Glutamatergic neuron (in vitro differentiated cells): ENCODE results near the gene WNT3A. TPM values are rescaled to one million over a fixed set of nuclear protein-coding genes. Genes with fewer than 3 reads are reported as not detected.
A peak's percentile ranks its signal among the peaks of the same experiment; 100 is the strongest.

Experiments used
- DNase-seq: peaks from one replicate; pipeline ENCODE4 v3.0.0; 2022
- H3K27ac Mint-ChIP-seq: one replicate; pipeline ENCODE4 v1.8.0; 2020; ENCODE audit warnings: mild to moderate bottlenecking, mixed read lengths, inconsistent platforms; ENCODE audit not compliant: unreplicated experiment
- H3K27me3 Mint-ChIP-seq: one replicate; pipeline ENCODE4 v1.8.0; 2020; ENCODE audit warnings: mild to moderate bottlenecking, moderate library complexity, mixed read lengths, inconsistent platforms; ENCODE audit not compliant: unreplicated experiment
- H3K36me3 Mint-ChIP-seq: one replicate; pipeline ENCODE4 v1.8.0; 2020; ENCODE audit warnings: mild to moderate bottlenecking, mixed read lengths, inconsistent platforms; ENCODE audit not compliant: unreplicated experiment
- H3K4me1 Mint-ChIP-seq: one replicate; pipeline ENCODE4 v1.8.0; 2020; ENCODE audit warnings: mild to moderate bottlenecking, low read depth, mixed read lengths, inconsistent platforms; ENCODE audit not compliant: unreplicated experiment
- H3K4me3 Mint-ChIP-seq: one replicate; pipeline ENCODE4 v1.8.0; 2020; ENCODE audit warnings: mild to moderate bottlenecking, mixed read lengths, inconsistent platforms; ENCODE audit not compliant: unreplicated experiment
- H3K9me3 Mint-ChIP-seq: one replicate; pipeline ENCODE4 v1.8.0; 2020; ENCODE audit warnings: mild to moderate bottlenecking, moderate library complexity, mixed read lengths, inconsistent platforms; ENCODE audit not compliant: unreplicated experiment
- CTCF ChIP-seq: fragments of 200-600 bp; sonication (generic); IDR thresholded peaks from one replicate; pipeline ENCODE4 v1.5.0; 2021; ENCODE audit not compliant: partially characterized antibody, unreplicated experiment
- total RNA-seq: library from RNA; stranded (reverse); fragmentation: NEBNext Ultra II Directional; extraction: Animal tissue kit (Norgen Biotek cat#: 25700); gene quantifications from one replicate; pipeline ENCODE4 v1.2.1, GENCODE V29; 2021; ENCODE audit not compliant: unreplicated experiment

WNT3A gene
- total RNA-seq, 1 donor from 2014 or later, result not detected

- no peak for DNase-seq
- Mint-ChIP-seq H3K9me3 (peaks cover 13% of the 10 kb centered on the region), H3K36me3 (peaks cover 14% of the 10 kb centered on the region)
Observed at GRCh38 chr1:228099331-228099732, 92.5 kb downstream of the WNT3A start.

GRCh38 chr1:228100822-228101613, 94.2 kb downstream of the WNT3A start:
- Mint-ChIP-seq H3K27ac (no peak overlapping the region), H3K4me1 (no peaks in the 10 kb centered on the region), H3K36me3 (peaks cover under 1% of the 10 kb centered on the region), H3K27me3 (peaks cover 13% of the 10 kb centered on the region), H3K9me3 (peaks cover 9% of the 10 kb centered on the region), H3K4me3 (peak overlapping the region; percentile 71)
- no peak for TF ChIP-seq CTCF
- DNase-seq, result no peak

More at GRCh38 chr1:228099331-228099732, 92.5 kb downstream of the WNT3A start:
- peaks cover 10% of the 10 kb centered on the region for H3K27me3 Mint-ChIP-seq
- H3K27ac Mint-ChIP-seq, result no peak overlapping the region
- TF ChIP-seq CTCF, result no peak
- H3K4me1 Mint-ChIP-seq, result no peaks in the 10 kb centered on the region
- H3K4me3 Mint-ChIP-seq, result no peak overlapping the region

DNA sequence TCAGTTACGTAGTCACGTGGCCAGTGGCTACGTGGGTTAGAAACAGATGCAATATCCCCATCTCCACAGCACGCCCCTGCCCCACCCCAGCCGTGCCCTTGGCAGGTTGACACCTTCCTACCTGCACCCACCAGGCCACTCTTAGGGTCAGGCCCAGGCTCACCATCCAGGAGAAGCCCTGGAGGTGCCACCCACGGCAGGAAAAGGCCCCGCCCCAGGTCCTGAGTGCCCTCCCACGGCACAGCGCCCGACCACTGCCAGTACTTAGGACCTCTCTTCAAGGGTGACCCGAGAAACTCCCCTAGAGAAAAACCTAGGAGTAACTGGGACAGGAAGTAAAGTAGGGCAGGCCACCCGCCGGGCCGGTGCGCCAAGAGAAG, 94.8 kb downstream of the WNT3A start:
- no peaks in the 10 kb centered on the region for H3K36me3 Mint-ChIP-seq
- no peaks in the 10 kb centered on the region for H3K4me1 Mint-ChIP-seq
- peaks cover 13% of the 10 kb centered on the region for H3K27me3 Mint-ChIP-seq
- peaks cover 9% of the 10 kb centered on the region for H3K9me3 Mint-ChIP-seq
- no peak for DNase-seq
- H3K4me3 Mint-ChIP-seq, result peak overlapping the region; percentile 71
- H3K27ac Mint-ChIP-seq, result no peak overlapping the region
- no peak for TF ChIP-seq CTCF

DNA sequence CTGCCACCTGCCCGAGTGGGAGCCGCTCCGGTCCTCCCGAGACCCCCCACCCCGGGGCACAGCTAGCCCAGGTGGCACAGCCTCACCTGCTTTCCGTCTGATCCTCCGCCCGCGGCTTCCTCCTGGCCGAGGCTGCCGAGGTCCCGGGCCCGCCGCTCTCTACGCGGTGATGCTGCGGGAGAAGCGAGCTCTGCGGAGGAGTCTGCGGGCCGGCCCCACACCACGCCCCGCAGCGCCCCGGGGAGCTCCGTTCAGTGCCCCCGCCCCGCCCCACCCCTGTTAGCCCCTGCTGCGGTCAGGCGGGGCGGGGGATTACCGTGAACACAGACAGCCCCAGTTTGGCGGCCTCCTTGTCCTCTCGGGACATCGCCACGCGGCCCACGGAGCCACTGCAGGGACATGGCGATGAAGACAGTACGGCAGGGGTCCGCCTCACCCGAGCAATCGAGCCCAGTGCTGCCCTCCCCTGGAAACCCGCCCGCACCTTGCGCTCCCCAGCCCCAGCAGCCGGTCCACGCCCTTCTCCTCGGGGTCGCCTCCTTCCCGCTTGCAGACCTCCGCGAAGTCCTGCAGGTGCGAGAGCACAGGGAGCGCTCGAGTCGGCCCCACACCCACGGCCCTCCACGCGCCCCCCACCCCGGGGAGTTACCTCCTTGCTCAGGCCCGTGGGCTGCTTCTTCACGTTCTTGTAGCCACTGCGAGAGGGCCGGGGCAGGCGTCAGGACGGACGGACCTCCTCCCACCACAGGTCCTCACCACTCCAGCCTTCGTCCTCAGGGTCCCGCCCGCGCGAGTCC, 95.4 kb downstream of the WNT3A start:
- Mint-ChIP-seq H3K9me3 (peaks cover 9% of the 10 kb centered on the region), H3K4me3 (peak overlapping the region; percentile 67), H3K4me1 (no peaks in the 10 kb centered on the region), H3K27ac (no peak overlapping the region), H3K27me3 (peaks cover 13% of the 10 kb centered on the region), H3K36me3 (no peaks in the 10 kb centered on the region)
- TF ChIP-seq CTCF, result peak; percentile 9
- DNase-seq, result peak; percentile 80
